HepG2 (cell line): ENCODE results near the gene NXPE1. TPM values are rescaled to one million over a fixed set of nuclear protein-coding genes. Genes with fewer than 3 reads are reported as not detected.

Experiments used
- ATAC-seq: fragments of 200-7000 bp; cut with Tn5 transposase; 3 replicates; pipeline ENCODE4 v1.9.1; 2020; ENCODE audit warnings: mild to moderate bottlenecking, moderate library complexity
- BruUV-seq: library from RNA; stranded (reverse); fragments of 400-500 nt; replicated peaks from 2 replicates; lab custom pipeline; 2021; lab: Mats Ljungman, UMichigan
- CTCF ChIA-PET: fragments of 300-600 bp; formaldehyde crosslinking; extraction: SDS; loops from one replicate; lab custom pipeline; 2021; ENCODE audit warnings: low total read pairs, inconsistent platforms, low intra/inter-chr PET ratio; lab: Yijun Ruan, JAX
- POLR2A ChIA-PET: fragments of 350-600 bp; sonication (Branson Sonifier 250); formaldehyde crosslinking; loops from one replicate; lab custom pipeline; 2020; ENCODE audit warnings: antibody characterized with exemption, inconsistent platforms; lab: Yijun Ruan, JAX
- DNase-seq: peaks from one replicate; pipeline ENCODE4 v3.0.0-alpha.2; 2015; ENCODE audit warnings: low spot score
- FAIRE-seq: peaks from 3 replicates; lab custom pipeline; 2011; peaks lifted over from hg19 to GRCh38; lab: Jason Lieb, UNC
- H2AFZ ChIP-seq: one replicate; pipeline ENCODE4 v1.6.1; 2011; ENCODE audit warnings: low read length, inconsistent platforms
- H3K27ac ChIP-seq: fragments of 300-600 bp; 3 replicates; pipeline ENCODE4 v1.8.0; 2011; ENCODE audit warnings: mixed run types, mild to moderate bottlenecking, mixed read lengths, low read length, inconsistent platforms; ENCODE audit not compliant: insufficient read depth; ENCODE audit errors: extremely low read length
- H3K27me3 ChIP-seq, 2 experiments: fragments of 200-600 bp in 1 of 2; 2 replicates in 1 of 2; 3 replicates in 1 of 2; pipeline versions ENCODE4 v1.6.0 to v1.8.0; 2011; ENCODE audit warnings: low read length in 2 of 2, mild to moderate bottlenecking in 2 of 2, moderate library complexity in 2 of 2, inconsistent platforms in 1 of 2; ENCODE audit not compliant: insufficient read depth in 2 of 2, control insufficient read depth in 1 of 2
- H3K36me3 ChIP-seq, 2 experiments: fragments of 200-600 bp in 1 of 2; replicated peaks in 1 of 2; 2 replicates in 1 of 2; 3 replicates in 1 of 2; pipeline versions ENCODE4 v1.5.1 to v1.8.0; 2011; ENCODE audit warnings: low read length in 2 of 2, inconsistent platforms in 1 of 2; ENCODE audit not compliant: insufficient read depth in 2 of 2, control insufficient read depth in 1 of 2
- H3K4me1 ChIP-seq: 2 replicates; pipeline ENCODE4 v1.5.1; 2012; ENCODE audit warnings: low read length, inconsistent platforms; ENCODE audit not compliant: insufficient read depth
- H3K4me2 ChIP-seq: 2 replicates; pipeline ENCODE4 v1.6.0; 2011; ENCODE audit warnings: low read depth, low read length, inconsistent platforms
- H3K4me3 ChIP-seq, 3 experiments: fragments of 200-600 bp in 1 of 3; sonication (generic), shearing (Covaris generic) in 1 of 3; replicated peaks in 1 of 3; 2 replicates each; pipeline ENCODE4 v1.5.1; 2011 to 2016; ENCODE audit warnings: low read length in 3 of 3, inconsistent platforms in 2 of 3, low read depth in 2 of 3, mild to moderate bottlenecking in 2 of 3, control low read depth in 1 of 3, mixed read lengths in 1 of 3; ENCODE audit not compliant: insufficient read depth in 1 of 3
- H3K79me2 ChIP-seq: one replicate; pipeline ENCODE4 v1.6.1; 2011; ENCODE audit warnings: low read length, inconsistent platforms; ENCODE audit not compliant: insufficient read depth
- H3K9ac ChIP-seq: 2 replicates; pipeline ENCODE4 v1.6.0; 2011; ENCODE audit warnings: mild to moderate bottlenecking, low read depth, low read length, inconsistent platforms; ENCODE audit not compliant: insufficient read depth
- H3K9me3 ChIP-seq: 2 replicates; pipeline ENCODE4 v1.5.1; 2012; ENCODE audit warnings: mild to moderate bottlenecking, low read length
- H4K20me1 ChIP-seq: 2 replicates; pipeline ENCODE4 v1.6.0; 2011; ENCODE audit warnings: inconsistent platforms, mild to moderate bottlenecking, low read length, moderate library complexity; ENCODE audit not compliant: insufficient read depth
- ZNF460 ChIP-seq: sonication (generic); formaldehyde crosslinking; IDR thresholded peaks from 2 replicates; pipeline ENCODE4 v1.5.1; 2020; ENCODE audit warnings: missing genetic modification reagents, mild to moderate bottlenecking, borderline replicate concordance
- ZNF781 ChIP-seq: sonication (generic); formaldehyde crosslinking; IDR thresholded peaks from 2 replicates; pipeline ENCODE4 v1.5.1; 2020; ENCODE audit warnings: borderline replicate concordance, mild to moderate bottlenecking, missing genetic modification reagents; ENCODE audit errors: not compliant biosample characterization
- WGBS: methylation state at CpG from one replicate; pipeline ENCODE4 v1.1.6; 2017; ENCODE audit warnings: low lambda C conversion rate; 5-methylcytosine and 5-hydroxymethylcytosine counted together
- in situ Hi-C: cut with HindIII; loops from 2 replicates; pipeline ENCODE4 v1.10.0; 2017; ENCODE audit warnings: low pct_unique_long_range_greater_than_20kb; ENCODE audit not compliant: extremely low pct_ligation_motif_present
- intact Hi-C: fragments of 100-400 bp; cut with micrococcal nuclease; formaldehyde crosslinking; loops from one replicate; pipeline ENCODE4 v1.10.0; 2022; ENCODE audit not compliant: unreplicated experiment
- polyA plus RNA-seq, 8 experiments: library from polyadenylated mRNA; depleted of rRNA in 3 of 8; stranded (reverse) in 7 of 8; unstranded in 1 of 8; fragments of >200 nt; fragmentation: Illumina TruSeq in 4 of 8; extraction: Trizol in 4 of 8; gene quantifications; 2 replicates each; pipeline versions ENCODE4 v1.2.1 to v1.2.3, GENCODE V29; 2011 to 2016; ENCODE audit warnings: low read depth in 4 of 8, missing spikeins in 1 of 8, mixed read lengths in 1 of 8; ENCODE audit not compliant: insufficient read depth in 1 of 8
- total RNA-seq, 5 experiments: library from RNA; depleted of rRNA; stranded (reverse); fragments of >200 nt; fragmentation: Illumina TruSeq; extraction: Trizol; gene quantifications; 2 replicates each; pipeline ENCODE4 v1.2.3, GENCODE V29; 2016; ENCODE audit warnings: low read depth in 1 of 5
- TF ChIP-seq, protein P1 (sequence below): sonication (generic); formaldehyde crosslinking; IDR thresholded peaks from 2 replicates; pipeline ENCODE4 v1.5.0; 2020; ENCODE audit warnings: mild to moderate bottlenecking, low read depth, missing genetic modification reagents, borderline replicate concordance
- TF ChIP-seq, protein P2 (sequence below): sonication (generic); formaldehyde crosslinking; conservative IDR thresholded peaks from 2 replicates; pipeline ENCODE4 v1.4.0; 2020; ENCODE audit warnings: missing genetic modification reagents
- TF ChIP-seq, protein P3 (sequence below): sonication (generic); formaldehyde crosslinking; IDR thresholded peaks from 2 replicates; pipeline ENCODE4 v1.5.0; 2020; ENCODE audit warnings: mild to moderate bottlenecking, missing genetic modification reagents, moderate library complexity
- TF ChIP-seq, protein P4 (sequence below): sonication (generic); formaldehyde crosslinking; conservative IDR thresholded peaks from 2 replicates; pipeline ENCODE4 v1.8.1; 2023; ENCODE audit warnings: missing genetic modification reagents

The NXPE1 gene
- total and polyA plus RNA-seq, 2 of the 13 experiments (the other 11 are each of a cell fraction or from before 2014, with no cell fraction given) = not detected

DNA sequence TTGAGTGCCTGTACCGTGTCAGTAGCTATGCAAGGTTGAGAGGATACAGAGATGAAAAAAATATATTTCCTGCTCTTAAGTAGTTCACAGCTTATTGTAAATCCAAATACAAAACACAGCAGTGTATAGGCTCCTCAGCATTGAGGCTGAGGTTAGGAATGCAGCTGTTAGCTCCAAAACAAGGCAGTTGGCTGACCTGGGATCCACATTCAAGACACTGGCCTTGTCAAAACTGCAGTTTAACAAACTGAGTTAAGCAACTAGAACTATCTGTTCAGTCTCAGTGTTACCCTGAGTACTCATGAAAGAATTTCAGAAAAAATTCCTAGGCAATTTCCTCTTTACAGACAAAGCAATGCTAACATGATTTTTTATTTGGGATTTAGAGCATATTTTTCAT lies 77.6 kb downstream of the NXPE1 start:
- ChIA-PET POLR2A (no interaction called here), CTCF (no interaction called here)
- ATAC-seq = no peak
- Histone ChIP-seq H3K9ac (no peak overlapping the region), H3K4me2 (no peak overlapping the region), H3K9me3 (no peaks in the 10 kb centered on the region), H3K79me2 (no peaks in the 10 kb centered on the region), H3K4me3 (no peak overlapping the region), H3K4me1 (no peaks in the 10 kb centered on the region), H3K36me3 (no peaks in the 10 kb centered on the region), H4K20me1 (no peaks in the 10 kb centered on the region), H2AFZ (no peak overlapping the region), H3K27me3 (0 out of 5 replicates have a peak, but pooled peaks cover 0 to 1% of the 10 kb centered on the region in 2 experiments), H3K27ac (no peak overlapping the region)
- TF ChIP-seq, protein P1, sequence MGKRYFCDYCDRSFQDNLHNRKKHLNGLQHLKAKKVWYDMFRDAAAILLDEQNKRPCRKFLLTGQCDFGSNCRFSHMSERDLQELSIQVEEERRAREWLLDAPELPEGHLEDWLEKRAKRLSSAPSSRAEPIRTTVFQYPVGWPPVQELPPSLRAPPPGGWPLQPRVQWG = no peak
- no peak for TF ChIP-seq ZNF781 (CRISPR knock-in tag)
- TF ChIP-seq ZNF460 (CRISPR knock-in tag) = no peak
- TF ChIP-seq, protein P2, sequence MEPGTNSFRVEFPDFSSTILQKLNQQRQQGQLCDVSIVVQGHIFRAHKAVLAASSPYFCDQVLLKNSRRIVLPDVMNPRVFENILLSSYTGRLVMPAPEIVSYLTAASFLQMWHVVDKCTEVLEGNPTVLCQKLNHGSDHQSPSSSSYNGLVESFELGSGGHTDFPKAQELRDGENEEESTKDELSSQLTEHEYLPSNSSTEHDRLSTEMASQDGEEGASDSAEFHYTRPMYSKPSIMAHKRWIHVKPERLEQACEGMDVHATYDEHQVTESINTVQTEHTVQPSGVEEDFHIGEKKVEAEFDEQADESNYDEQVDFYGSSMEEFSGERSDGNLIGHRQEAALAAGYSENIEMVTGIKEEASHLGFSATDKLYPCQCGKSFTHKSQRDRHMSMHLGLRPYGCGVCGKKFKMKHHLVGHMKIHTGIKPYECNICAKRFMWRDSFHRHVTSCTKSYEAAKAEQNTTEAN (CRISPR knock-in tag) = no peak
- TF ChIP-seq, protein P3, sequence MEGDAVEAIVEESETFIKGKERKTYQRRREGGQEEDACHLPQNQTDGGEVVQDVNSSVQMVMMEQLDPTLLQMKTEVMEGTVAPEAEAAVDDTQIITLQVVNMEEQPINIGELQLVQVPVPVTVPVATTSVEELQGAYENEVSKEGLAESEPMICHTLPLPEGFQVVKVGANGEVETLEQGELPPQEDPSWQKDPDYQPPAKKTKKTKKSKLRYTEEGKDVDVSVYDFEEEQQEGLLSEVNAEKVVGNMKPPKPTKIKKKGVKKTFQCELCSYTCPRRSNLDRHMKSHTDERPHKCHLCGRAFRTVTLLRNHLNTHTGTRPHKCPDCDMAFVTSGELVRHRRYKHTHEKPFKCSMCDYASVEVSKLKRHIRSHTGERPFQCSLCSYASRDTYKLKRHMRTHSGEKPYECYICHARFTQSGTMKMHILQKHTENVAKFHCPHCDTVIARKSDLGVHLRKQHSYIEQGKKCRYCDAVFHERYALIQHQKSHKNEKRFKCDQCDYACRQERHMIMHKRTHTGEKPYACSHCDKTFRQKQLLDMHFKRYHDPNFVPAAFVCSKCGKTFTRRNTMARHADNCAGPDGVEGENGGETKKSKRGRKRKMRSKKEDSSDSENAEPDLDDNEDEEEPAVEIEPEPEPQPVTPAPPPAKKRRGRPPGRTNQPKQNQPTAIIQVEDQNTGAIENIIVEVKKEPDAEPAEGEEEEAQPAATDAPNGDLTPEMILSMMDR = no peak
- TF ChIP-seq, protein P4, sequence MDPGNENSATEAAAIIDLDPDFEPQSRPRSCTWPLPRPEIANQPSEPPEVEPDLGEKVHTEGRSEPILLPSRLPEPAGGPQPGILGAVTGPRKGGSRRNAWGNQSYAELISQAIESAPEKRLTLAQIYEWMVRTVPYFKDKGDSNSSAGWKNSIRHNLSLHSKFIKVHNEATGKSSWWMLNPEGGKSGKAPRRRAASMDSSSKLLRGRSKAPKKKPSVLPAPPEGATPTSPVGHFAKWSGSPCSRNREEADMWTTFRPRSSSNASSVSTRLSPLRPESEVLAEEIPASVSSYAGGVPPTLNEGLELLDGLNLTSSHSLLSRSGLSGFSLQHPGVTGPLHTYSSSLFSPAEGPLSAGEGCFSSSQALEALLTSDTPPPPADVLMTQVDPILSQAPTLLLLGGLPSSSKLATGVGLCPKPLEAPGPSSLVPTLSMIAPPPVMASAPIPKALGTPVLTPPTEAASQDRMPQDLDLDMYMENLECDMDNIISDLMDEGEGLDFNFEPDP = no peak
- intact Hi-C loops (no loop called here), in situ Hi-C loops (no loop called here)
- no peak for DNase-seq
- BruUV-seq = no TSS peak
- no peak for FAIRE-seq
- 0% methylated on average over 1 of the region's 1 CpG for WGBS
